PFSK-1 (cell line): ENCODE measurements around the gene DPH1.

Experiments used
- FOXP2 ChIP-seq: optimal IDR thresholded peaks from 2 replicates; pipeline ENCODE3; 2011; ENCODE audit warnings: borderline replicate concordance, control low read depth, inconsistent platforms; ENCODE audit not compliant: insufficient read depth; ENCODE audit errors: extremely low read length, extremely low read depth
- POLR2AphosphoS5 ChIP-seq: IDR thresholded peaks from 2 replicates; pipeline ENCODE4 v1.6.1; 2012; ENCODE audit warnings: low read depth, mild to moderate bottlenecking, control low read depth, low read length, moderate library complexity
- REST ChIP-seq, 2 experiments: IDR thresholded peaks; 2 replicates each; pipeline versions ENCODE4 v1.6.1 to v1.8.0; 2011 to 2012; ENCODE audit warnings: low read depth in 2 of 2, low read length in 2 of 2, control low read depth in 1 of 2, inconsistent platforms in 1 of 2, mild to moderate bottlenecking in 1 of 2, moderate library complexity in 1 of 2; ENCODE audit not compliant: insufficient read depth in 1 of 2
- SIN3A ChIP-seq: IDR thresholded peaks from 2 replicates; pipeline ENCODE4 v1.6.1; 2012; ENCODE audit warnings: mild to moderate bottlenecking, low read length, moderate library complexity, borderline replicate concordance; ENCODE audit not compliant: insufficient read depth
- TAF1 ChIP-seq: IDR thresholded peaks from 2 replicates; pipeline ENCODE4 v1.6.1; 2012; ENCODE audit warnings: low read length, control low read depth, borderline replicate concordance; ENCODE audit not compliant: insufficient read depth

- TF ChIP-seq TAF1: no peak
- no peak for TF ChIP-seq POLR2AphosphoS5
- no peak for TF ChIP-seq FOXP2
- no peak for TF ChIP-seq REST (IDR thresholded peaks at IDR 0.05; ENCODE audit: insufficient read depth in 1 of 2, low read depth in 2 of 2, low read length in 2 of 2)
- TF ChIP-seq SIN3A: no peak
These were observed 22.1 kb downstream of the DPH1 start for GRCh38 chr17:2051933-2052559.
